ENCODE measurements around the gene COX8C.

GRCh38 chr14:93302688-93303581 lies 44.0 kb upstream of the COX8C start:
- no peak for TF ChIP-seq CTCF (IDR thresholded peaks at IDR 0.05)
- TF ChIP-seq POLR2A (IDR thresholded peaks at IDR 0.05) = no peak
